ENCODE measurements around the gene CDH26. TPM values are rescaled to one million over a fixed set of nuclear protein-coding genes. Genes with fewer than 3 reads are reported as not detected.
A peak's percentile ranks its signal among the peaks of the same experiment; 100 is the strongest.

CDH26 gene
- total RNA-seq, 4 donors from 2014 or later = 2.5 to 10.3 (median 4.0) TPM

DNA sequence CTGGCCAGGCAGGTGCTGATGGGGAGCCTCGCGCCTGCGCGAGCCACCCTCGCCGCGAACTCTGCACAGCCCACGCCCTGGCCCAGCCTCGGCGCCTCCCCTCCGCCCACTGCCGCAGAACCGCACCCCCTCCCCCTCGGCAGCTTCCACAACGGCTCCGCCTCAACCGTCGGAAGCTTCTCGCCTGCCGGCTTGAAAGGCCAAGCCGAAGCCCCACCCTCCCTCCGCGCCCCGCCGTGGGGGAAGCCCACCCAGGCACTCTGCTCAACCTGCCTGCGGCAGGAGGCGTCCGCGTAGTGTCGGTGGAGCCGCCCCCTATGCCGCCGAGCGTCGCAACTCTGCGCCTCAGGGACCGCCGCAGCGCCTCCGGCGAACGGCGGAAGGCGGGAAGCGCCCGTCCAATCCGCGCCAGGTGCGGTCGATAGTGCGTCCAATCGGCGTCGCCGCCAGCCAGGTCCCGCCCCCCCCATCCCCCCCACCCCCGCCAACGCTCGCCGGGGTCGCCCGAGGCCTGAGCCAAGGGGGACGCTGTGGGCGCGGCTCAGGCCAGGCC is 24.9 kb upstream of the CDH26 start, which contains the start of gene SYCP2:
Gene SYCP2, minus strand, starts transcription at position 342 of the 553 bp plus-strand sequence. CDS start 11,224 bp downstream, outside the sequence.
- WGBS, 2 donors = 62% methylated on average over 10 of the region's 65 CpGs; no CpG with 5 or more reads in 1 of the 2 donors
- Histone ChIP-seq H3K9me3 (no peaks in the 10 kb centered on the region), H3K27me3 (no peaks in the 10 kb centered on the region), H3K4me3 (peak within 1 kb of the TSS; percentile 67 to 79 (median 70)), H3K36me3 (no peaks in the 10 kb centered on the region), H3K27ac (peak within 1 kb of the TSS; percentile 56 to 83 (median 76)), H3K4me1 (peaks cover 17 to 48% (median 18%) of the 10 kb centered on the region in 3 donors)
- TF ChIP-seq, protein P1, sequence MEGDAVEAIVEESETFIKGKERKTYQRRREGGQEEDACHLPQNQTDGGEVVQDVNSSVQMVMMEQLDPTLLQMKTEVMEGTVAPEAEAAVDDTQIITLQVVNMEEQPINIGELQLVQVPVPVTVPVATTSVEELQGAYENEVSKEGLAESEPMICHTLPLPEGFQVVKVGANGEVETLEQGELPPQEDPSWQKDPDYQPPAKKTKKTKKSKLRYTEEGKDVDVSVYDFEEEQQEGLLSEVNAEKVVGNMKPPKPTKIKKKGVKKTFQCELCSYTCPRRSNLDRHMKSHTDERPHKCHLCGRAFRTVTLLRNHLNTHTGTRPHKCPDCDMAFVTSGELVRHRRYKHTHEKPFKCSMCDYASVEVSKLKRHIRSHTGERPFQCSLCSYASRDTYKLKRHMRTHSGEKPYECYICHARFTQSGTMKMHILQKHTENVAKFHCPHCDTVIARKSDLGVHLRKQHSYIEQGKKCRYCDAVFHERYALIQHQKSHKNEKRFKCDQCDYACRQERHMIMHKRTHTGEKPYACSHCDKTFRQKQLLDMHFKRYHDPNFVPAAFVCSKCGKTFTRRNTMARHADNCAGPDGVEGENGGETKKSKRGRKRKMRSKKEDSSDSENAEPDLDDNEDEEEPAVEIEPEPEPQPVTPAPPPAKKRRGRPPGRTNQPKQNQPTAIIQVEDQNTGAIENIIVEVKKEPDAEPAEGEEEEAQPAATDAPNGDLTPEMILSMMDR (IDR thresholded peaks at IDR 0.05) = no peak
- no peak for TF ChIP-seq POLR2A (IDR thresholded peaks at IDR 0.05)
- intact Hi-C loops (cut with DNase I) = no loop called here
- no peak for DNase-seq

DNA sequence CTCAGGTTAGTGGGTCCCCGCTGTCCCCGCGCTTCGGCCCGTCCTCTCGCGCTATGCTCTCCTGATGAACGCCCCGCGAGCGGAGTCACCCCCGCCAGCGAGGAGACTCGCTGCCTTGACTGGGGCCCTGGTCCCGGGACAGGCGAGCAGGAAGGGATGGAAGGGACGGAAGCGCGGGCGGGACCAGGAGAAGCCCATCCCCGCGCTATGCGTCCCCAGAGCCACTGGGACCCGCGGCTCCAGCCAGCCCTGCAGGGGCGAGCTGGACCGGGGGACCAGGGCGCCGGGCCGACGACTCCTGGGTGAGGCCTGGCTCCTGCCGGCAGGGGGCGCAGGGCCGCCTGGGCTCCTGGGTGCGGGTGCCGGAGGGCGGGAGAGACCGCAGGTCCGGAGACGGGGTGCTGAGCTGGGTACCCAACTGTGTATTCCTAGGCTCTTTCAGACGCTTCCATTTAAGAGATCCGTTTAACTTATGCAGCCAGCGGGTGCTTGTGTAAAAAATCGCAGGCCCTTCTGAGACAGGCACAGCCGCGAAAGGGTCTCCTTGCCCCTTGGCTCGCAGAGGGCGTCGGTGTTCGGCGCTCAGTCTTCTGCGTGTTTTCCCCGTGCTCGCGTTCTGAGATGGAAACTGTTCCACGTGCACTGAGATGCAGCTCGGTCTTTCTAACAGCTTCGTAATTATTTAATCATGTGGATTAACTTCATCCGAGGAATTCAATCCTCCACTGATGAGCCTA is 24.2 kb upstream of the CDH26 start:
- Histone ChIP-seq H3K4me3 (peak overlapping the region; percentile 67 to 79 (median 70)), H3K4me1 (peaks cover 23 to 54% (median 24%) of the 10 kb centered on the region in 3 donors), H3K36me3 (no peaks in the 10 kb centered on the region), H3K27ac (peak overlapping the region; percentile 56 to 83 (median 76)), H3K27me3 (no peaks in the 10 kb centered on the region), H3K9me3 (no peaks in the 10 kb centered on the region)
- no peak for DNase-seq
- 25 to 31% methylated on average over 17 to 22 of the region's 59 CpGs for WGBS, 2 donors
- intact Hi-C loops (cut with DNase I) = no loop called here
- TF ChIP-seq, protein P1 (IDR thresholded peaks at IDR 0.05) = peak; percentile 86 to 96 (median 90)
- TF ChIP-seq POLR2A (IDR thresholded peaks at IDR 0.05) = no peak

DNA sequence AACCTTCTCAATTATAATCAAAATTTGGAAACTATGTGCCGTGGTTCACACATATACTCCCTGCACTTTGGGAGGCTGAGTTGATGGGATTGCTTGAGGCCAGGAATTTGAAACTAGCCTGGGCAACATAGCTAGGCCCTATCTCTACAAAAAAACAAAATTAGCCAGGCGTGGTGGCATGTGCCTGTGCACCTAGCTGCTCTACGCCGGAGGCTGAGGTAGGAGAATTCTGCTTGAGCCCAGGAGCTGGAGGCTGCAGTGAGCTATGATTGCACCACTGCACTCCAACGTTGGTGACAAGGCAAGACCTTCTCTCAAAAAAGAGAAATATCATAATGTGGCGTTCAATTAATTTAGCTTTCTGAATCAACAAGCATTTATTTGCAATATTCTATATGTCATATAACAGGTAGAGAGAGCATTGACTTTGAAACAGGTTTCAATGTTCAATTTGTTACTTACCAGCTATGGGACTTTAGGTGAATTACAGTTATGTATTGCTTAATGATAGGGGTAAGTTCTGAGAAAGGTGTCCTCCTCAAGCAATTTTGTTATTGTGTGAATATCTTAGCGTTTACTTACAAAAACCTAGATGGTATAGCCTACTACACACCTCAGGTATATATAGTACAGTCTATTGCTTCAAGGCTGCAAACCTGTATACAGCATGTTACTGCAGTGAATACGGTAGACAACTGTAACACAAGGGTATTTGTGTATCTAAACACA is 22.6 kb upstream of the CDH26 start:
- H3K4me3 ChIP-seq = no peak overlapping the region
- H3K9me3 ChIP-seq = no peaks in the 10 kb centered on the region
- no peaks in the 10 kb centered on the region for H3K27me3 ChIP-seq
- H3K27ac ChIP-seq = no peak overlapping the region
- DNase-seq = no peak
- H3K36me3 ChIP-seq = no peaks in the 10 kb centered on the region
- intact Hi-C loops (cut with DNase I) = no loop called here
- peaks cover 27 to 60% (median 28%) of the 10 kb centered on the region in 3 donors for H3K4me1 ChIP-seq
- 89 to 91% methylated on average over 8 of the region's 8 CpGs for WGBS, 2 donors
- TF ChIP-seq, protein P1 (IDR thresholded peaks at IDR 0.05) = no peak
- no peak for TF ChIP-seq POLR2A (IDR thresholded peaks at IDR 0.05)

DNA sequence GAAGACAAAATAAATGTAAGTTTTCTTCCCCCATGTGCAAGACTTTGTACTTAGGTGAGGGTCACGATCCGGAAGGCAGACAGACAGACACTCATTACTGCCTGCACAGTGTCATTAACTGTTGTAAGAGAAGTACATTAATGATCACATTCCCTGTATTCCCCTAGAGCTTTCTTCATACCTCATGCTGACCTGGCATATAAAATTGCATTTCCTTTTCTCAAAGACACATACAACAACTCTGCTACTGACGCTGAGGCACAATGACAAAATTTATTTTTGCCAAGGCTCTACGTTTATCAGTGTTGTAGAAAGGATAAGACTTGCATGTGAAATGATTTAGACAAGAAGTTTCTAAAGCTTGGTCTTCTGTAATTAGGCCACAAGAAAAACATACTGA is 21.8 kb upstream of the CDH26 start:
- H3K9me3 ChIP-seq = no peaks in the 10 kb centered on the region
- no peaks in the 10 kb centered on the region for H3K36me3 ChIP-seq
- no peak for DNase-seq
- no peak for TF ChIP-seq POLR2A (IDR thresholded peaks at IDR 0.05)
- TF ChIP-seq, protein P1 (IDR thresholded peaks at IDR 0.05) = no peak
- no peak overlapping the region for H3K4me3 ChIP-seq
- no peaks in the 10 kb centered on the region for H3K27me3 ChIP-seq
- H3K4me1 ChIP-seq = peaks cover 29 to 66% (median 34%) of the 10 kb centered on the region in 3 donors
- WGBS, 2 donors = 58 to 73% methylated on average over 4 of the region's 4 CpGs
- H3K27ac ChIP-seq = no peak overlapping the region
- intact Hi-C loops (cut with DNase I) = no loop called here

Measured in esophagus squamous epithelium (tissue), 5 donors.